ENCODE results near the gene FAM32A.

Gene FAM32A

GRCh38 chr19:16185123-16185767 lies at the start of gene FAM32A:
Gene FAM32A (plus strand): TSS chr19:16185410. CDS start chr19:16185443, 33 bp downstream.
- DNase-seq (ENCODE audit: low read depth in 3 of 3, low spot score in 1 of 3), result peak; percentile 92 to 98 (median 98)

DNA sequence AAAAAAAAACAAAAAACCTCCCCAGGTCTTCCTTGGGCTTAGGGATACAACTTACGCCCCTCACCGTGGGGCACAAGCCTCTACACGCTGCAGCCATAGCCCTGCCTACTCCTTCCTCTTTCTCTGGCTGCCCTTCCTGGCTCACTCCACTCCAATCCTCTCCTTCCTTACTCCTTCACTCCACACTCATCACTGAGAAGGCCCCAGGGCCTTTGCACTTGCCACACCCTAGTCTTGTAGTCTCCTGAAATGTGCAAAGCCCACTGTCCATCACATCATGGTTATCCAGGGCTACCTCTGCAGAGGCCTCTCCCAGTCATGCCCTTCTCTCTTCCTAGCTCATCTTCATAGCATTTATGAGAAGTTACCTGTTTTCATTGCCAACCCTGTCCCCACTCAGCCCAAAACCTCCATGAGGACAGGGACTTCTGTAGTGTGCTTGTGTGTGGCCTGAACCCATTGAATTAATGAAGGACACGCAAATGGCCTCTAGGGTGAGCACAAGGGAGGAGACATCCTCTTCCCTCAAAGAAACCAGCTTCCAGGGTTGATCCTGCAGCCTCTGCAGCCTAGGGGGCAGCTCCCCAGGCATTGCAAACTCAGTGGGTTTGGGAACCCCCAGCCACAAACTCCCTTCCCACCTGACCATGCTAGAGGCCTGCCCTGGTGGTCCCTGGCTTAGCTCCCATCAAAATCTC lies 49.6 kb upstream of the FAM32A start:
- DNase-seq (ENCODE audit: low read depth in 3 of 3, low spot score in 1 of 3), result no peak

DNA sequence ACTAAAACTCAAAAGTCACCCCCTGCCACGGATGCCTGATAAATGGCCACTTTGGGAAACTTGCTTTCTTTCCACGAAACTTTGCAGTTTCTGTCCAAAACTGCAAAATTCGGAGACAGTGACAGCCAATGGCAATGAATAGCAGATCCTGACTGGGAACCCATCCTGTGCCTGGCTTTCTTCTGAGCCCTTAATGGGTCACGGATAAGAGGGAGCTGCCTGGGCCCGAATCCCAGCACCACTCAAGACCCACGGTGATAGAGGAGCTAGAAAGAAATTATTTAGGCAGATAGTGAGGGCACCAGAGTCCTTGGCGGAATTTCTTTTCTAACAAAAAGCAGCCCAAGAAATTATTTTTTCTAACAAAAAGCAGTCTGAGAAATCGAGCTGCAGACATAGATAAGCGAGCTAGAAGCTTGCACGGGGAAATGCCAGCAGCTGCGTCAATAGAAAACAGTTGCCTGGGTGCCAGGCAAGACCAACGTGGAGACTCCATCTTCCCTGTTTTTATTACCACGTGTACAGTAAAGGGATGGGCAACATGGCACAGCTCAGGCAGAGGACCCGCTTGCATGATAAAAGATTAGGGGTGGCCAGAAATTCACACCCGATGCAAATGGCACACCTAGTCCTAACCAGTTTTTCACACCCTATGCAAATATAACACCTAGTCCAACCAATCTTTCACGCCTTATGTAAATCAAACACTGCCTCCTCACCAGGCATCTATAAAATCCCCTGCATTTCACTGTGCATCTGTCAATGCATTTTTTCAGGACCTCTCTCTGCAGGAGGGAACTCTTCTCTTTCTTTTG lies 48.8 kb upstream of the FAM32A start:
- no peak for DNase-seq (ENCODE audit: low read depth in 3 of 3, low spot score in 1 of 3)

DNA sequence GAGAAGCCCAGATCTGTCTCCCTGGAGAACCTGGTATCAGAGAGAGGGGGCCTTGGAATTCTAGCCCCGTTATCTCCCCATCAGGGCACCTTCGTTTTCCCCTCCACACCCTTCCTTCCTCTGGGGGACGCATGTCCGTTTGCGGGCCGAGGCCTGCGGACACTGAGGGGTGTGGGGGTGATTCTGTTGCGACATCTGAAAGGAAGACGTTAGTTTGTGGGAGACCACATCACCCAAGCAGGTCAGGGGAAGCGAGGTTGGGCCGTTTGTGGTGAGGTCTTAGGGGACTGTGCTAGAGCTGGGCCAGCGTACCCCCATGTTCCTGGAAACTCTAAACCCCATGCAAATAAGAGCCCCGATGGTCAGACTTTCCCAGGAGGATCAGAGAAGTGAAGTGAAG lies 45.5 kb upstream of the FAM32A start:
- DNase-seq (ENCODE audit: low read depth in 3 of 3, low spot score in 1 of 3), result no peak

DNA sequence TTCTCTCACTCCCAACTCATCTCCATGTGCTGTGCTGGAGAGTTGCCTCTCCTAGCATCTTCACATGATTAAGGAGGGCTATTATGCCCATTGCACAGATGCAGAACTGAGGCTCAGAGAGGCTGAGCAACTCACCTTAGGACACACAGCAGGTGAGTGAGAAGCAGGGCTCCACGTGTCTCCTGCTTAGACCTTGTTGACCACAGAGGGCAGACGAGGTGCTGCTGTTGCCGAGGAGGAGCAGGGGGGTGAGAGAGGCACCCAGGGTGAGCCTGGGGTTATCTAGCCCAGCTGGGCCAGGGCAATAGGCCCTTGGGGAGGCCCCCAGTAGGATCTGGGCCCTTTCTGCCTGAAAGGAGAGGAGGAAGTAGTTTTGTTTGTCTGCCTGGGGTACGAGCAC lies 44.2 kb upstream of the FAM32A start:
- no peak for DNase-seq (ENCODE audit: low read depth in 3 of 3, low spot score in 1 of 3)

DNA sequence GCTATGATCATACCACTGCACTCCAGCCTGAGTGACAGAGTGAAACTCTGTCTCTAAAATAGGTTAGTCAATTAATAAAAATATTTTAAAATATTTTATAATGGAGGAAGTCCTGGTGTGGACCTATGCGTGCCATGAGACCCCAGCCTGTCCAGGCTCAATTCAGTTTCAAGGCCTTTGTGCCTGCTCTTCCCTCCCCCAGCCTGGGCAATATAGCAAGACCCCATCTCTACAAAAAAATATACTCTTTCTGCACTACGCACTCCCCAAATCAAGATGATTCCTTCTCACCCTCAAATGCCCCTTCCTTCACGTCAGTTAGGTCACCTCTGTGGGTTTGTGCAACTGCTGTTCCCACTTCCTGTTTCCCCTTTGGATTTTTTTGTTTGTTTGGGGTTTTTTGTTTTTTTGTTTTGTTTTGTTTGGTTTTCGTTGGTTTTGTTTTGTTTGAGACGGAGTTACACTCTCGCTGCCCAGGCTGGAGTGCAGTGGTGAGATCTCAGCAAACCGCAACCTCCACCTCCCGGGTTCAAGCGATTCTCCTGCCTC lies 43.1 kb upstream of the FAM32A start:
- DNase-seq (ENCODE audit: low read depth in 3 of 3, low spot score in 1 of 3), result no peak

DNA sequence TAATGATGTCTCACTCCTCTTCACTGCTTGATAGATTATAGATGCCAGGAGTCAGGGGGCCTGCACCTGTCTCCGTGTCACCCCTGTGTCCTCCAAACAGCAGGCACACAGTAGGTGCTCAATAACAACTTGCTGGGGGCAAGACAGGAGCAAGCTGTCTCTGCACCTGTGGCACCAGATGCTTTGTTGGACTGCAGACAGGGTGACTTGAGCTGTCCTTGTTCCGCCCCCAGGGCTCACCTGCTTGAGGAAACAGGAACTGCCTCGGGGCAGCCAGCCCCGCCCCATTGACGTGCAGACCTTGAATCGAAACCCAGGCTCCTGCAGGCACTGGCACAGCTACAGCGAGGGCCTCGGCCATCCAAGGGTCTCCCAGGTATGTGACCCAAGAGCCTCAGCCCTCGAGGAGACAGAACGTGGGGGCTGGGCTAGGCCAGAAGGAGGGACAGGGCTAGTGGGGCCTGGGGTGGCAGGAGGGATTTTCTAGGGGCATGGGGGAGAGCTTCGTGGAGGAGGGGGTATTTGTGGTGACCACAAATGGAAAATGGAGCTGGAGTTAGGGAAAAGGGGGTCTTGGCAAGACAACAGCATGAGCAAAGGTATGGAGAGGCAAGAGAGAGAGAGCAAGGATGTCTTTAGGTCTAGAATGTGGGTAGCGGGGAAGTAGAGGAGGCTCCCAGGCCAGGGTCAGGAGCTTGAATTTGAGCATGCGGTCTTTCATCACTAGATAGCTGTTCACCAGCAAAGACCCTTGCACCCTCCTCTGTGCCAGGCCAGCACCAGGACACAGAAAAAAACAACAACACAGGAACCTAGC lies 41.6 kb upstream of the FAM32A start, which contains the start of gene HSH2D:
TSS of gene HSH2D (plus strand) at position 287 of the 817 bp plus-strand sequence. CDS start 5,066 bp downstream, outside the sequence.
- DNase-seq (ENCODE audit: low read depth in 3 of 3, low spot score in 1 of 3), result peak; percentile 48 to 61 (median 54)

DNA sequence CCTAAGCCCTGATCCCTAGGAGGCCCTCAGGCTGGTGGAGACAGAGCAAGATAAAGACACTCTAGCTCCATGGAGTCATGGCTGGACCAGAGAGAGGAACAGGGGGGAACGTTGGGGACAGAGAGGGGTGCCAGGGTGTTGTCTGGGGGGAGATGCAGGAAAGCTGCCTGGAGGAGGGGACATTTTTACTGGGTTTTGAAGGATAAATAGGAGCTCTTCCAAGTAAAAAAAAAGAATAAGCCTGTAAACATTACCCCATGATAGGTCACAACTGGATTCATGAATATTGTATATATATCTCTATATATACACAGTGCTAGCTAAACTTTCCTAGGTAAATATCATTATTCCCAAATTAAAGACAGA lies 41.0 kb upstream of the FAM32A start:
- DNase-seq (ENCODE audit: low read depth in 3 of 3, low spot score in 1 of 3), result no peak

DNA sequence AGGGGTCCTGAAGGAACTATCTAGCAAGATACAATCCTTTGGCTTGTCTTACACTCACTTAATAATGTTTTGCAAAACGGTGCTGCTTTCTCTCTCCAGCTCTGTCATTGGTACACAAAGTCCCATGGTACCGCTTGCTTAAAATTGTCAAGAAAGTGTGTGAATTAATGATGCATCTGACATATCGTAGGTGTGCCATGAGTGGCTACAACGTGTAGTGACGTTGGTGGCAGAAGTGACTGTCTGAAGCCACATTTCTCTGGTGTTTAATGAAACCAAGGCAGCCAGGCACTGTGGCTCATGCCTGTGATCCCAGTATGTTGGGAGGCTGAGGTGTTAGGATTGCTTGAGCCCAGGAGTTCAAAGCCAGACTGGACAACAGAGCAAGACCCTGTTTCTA lies 39.1 kb upstream of the FAM32A start:
- DNase-seq (ENCODE audit: low read depth in 3 of 3, low spot score in 1 of 3), result no peak

GRCh38 chr19:16148443-16149229 lies 36.6 kb upstream of the FAM32A start:
- DNase-seq (ENCODE audit: low read depth in 3 of 3, low spot score in 1 of 3), result no peak

DNA sequence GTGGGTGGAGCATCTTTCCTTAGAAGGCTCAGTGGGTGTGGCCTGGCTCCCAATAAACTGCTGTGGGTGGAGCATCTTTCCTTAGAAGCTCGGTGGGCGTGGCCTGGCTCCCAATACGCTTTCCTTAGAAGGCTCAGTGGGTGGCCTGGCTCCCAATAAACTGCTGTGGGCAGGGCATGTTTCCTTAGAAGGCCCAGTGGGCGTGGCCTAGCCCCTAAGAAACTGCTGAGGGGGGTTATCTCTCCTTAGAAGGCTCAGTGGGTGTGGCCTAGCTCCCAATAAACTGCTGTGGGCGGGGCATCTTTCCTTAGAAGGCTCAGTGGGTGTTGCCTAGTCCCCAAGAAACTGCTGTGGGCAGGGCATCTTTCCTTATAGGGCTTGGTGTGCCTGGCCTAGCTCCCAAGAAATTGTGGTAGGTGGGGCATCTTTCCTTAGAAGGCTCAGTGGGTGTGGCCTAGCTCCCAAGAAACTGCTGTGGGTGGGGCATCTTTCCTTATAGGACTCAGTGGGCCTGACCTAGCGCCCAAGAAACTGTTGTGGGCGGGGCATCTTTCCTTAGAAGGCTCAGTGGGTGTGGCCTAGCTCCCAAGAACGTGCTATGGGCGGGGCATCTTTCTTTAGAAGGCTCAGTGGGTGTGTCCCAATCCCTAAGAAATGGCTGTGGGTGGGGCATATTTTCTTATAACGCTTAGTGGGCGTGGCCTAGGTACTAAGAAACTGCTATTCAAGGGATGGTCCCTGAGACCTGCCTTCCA lies 31.5 kb upstream of the FAM32A start:
- no peak for DNase-seq (ENCODE audit: low read depth in 3 of 3, low spot score in 1 of 3)

GRCh38 chr19:16154557-16154956 lies 30.7 kb upstream of the FAM32A start:
- no peak for DNase-seq (ENCODE audit: low read depth in 3 of 3, low spot score in 1 of 3)

- DNase-seq (ENCODE audit: low read depth in 3 of 3, low spot score in 1 of 3), result no peak
Observed at GRCh38 chr19:16155128-16155527, 30.1 kb upstream of the FAM32A start.

DNA sequence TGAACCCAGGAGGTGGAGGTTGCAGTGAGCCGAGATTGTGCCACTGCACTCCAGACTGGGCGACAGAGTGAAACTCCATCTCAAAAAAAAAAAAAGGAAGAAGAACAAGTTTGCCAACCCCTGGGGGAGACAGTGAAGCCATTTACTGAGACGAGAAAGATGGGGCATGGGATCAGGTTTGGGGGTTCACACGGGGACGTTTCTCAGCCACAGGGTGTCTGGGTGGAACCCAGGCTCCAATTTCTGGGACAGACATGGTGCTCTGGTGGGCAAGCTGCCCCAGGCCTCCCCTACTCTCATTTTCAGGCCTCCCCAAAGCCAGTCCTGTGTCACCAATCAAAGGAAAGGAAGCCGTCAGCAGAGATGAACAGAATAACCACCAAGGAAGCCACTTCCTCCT lies 28.3 kb upstream of the FAM32A start:
- DNase-seq (ENCODE audit: low read depth in 3 of 3, low spot score in 1 of 3), result no peak

DNA sequence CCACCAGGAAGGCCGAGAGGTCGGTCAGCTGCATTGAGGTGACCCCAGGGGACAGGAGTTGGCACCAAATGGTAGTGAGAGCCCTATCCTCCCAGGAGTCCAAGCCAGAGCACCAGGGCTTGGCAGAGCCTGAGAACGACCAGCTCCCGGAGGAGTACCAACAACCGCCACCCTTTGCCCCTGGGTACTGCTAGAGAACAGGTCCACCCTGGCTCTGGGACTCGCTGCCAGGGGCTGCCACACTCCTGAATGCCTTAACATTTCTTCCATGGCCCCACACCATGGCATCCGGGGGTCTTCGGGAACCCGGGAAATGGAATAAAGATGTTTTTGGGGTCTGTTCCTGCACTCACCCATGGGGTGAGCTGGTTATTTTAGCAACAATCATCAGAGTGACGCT lies 27.6 kb upstream of the FAM32A start:
- DNase-seq (ENCODE audit: low read depth in 3 of 3, low spot score in 1 of 3), result no peak

GRCh38 chr19:16159655-16160054 lies 25.6 kb upstream of the FAM32A start:
- no peak for DNase-seq (ENCODE audit: low read depth in 3 of 3, low spot score in 1 of 3)

DNA sequence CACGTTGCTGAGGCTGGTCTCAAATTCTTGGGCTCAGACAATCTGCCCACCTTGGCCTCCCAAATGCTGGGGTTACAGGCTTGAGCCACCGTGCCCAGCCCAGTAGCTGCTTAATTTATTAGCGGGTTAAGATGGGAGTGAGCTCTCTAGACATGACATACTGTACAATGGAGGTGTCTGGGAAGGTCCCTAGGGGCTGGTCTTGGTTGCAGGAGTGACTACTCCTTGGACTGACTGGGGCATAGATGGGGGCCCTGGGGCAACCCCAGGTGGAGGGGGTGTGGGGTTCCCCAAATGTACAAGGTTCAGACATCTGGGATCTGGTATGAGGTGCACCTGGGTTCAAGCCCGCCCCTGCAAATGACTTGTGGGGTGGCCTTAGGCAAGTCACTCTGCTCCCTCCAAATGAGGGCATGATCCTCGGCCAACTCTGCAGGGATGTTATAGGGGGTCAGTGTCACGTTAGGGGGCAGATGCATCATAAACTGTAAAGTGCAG lies 24.7 kb upstream of the FAM32A start:
- no peak for DNase-seq (ENCODE audit: low read depth in 3 of 3, low spot score in 1 of 3)

DNA sequence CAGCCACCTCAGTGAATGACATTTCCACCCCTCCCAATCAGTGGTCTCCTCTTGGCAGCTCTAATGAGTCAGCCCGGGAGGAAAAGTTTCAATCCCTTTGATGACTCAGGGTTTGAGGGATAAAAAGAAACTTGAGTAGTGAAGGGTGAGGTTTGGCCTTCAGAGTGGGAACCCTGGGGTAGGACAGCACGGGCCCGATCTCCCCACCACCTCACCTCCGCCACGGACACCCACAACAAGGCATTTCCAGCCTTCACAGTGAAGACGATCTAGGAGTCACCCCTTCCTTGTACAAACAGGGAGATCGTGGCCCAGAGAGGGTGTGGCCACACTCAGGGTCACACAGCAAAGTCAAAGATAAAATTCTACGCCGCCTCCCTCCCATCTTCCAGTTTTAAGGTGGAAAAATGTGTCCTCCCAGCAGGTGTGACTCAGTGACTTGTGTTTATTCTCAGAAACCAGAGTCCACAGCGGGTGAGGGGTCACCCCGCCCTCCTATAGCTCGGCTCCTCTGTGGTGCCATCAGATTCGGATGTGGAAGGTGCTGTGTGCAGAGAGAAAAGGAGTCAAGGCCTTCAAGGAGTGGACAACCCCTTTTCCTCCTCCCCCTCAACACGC lies 24.2 kb upstream of the FAM32A start:
- DNase-seq (ENCODE audit: low read depth in 3 of 3, low spot score in 1 of 3), result no peak

DNA sequence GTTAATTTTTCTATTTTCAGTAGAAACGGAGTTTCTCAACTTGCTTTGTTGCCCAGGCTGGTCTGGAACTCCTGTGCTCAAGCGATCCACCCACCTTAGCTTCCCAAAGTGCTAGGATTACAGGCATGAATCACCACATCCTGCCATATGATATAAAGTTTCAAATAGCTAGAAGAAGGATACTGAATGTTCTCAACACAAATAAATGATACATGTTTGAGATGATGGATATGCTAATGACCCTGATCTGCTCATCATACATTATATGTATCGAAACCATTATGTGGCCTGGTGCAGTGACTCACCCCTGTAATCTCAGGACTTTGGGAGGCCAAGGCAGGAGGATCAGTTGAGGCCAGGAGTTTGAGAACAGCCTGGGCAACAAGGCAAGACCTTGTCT lies 23.4 kb upstream of the FAM32A start:
- DNase-seq (ENCODE audit: low read depth in 3 of 3, low spot score in 1 of 3), result no peak
